Colonic mucosa (tissue), 4 donors: ENCODE measurements around the gene PROX2. TPM values are rescaled to one million over a fixed set of nuclear protein-coding genes. Genes with fewer than 3 reads are reported as not detected.

Experiments used
- DNase-seq: peaks from one replicate; pipeline ENCODE4 v3.0.0-alpha.2; 2020
- H3K27ac ChIP-seq: fragments of 200-600 bp; one replicate; pipeline ENCODE4 v1.8.0; 2021
- H3K27me3 ChIP-seq: fragments of 200-600 bp; one replicate; pipeline ENCODE4 v1.8.0; 2021
- H3K36me3 ChIP-seq: fragments of 200-600 bp; one replicate; pipeline ENCODE4 v1.8.0; 2021
- H3K4me1 ChIP-seq: fragments of 200-600 bp; one replicate; pipeline ENCODE4 v1.8.0; 2021; ENCODE audit warnings: mild to moderate bottlenecking
- H3K4me3 ChIP-seq: fragments of 200-600 bp; one replicate; pipeline ENCODE4 v1.8.0; 2021
- H3K9ac ChIP-seq, 2 donors: one replicate each; pipeline ENCODE4 v1.7.0; 2013; ENCODE audit warnings: control low read depth in 2 of 2, low read depth in 2 of 2, low read length in 2 of 2
- H3K9me3 ChIP-seq: fragments of 200-600 bp; one replicate; pipeline ENCODE4 v1.8.0; 2021
- CTCF ChIP-seq: fragments of 200-600 bp; IDR thresholded peaks from one replicate; pipeline ENCODE4 v1.8.0; 2022; ENCODE audit warnings: antibody characterized with exemption, mild to moderate bottlenecking
- intact Hi-C: fragments of 100-400 bp; cut with DNase I; formaldehyde crosslinking; loops from one replicate; pipeline ENCODE4 v1.14.1; 2022
- total RNA-seq, 2 donors: library from RNA; stranded (reverse); fragmentation: NEBNext Ultra II Directional in 1 of 2; extraction: Animal tissue kit (Norgen Biotek cat#: 25700) in 1 of 2; gene quantifications; one replicate each; pipeline ENCODE4 v1.2.1, GENCODE V29; 2021
- donor health status: healthy.
- donor health status: DM: no; HTN: no; CAD: no.
- donor health status: DM: no; HTN: no; CAD: no.

PROX2 gene
- total RNA-seq, 2 donors from 2014 or later = not detected

DNA sequence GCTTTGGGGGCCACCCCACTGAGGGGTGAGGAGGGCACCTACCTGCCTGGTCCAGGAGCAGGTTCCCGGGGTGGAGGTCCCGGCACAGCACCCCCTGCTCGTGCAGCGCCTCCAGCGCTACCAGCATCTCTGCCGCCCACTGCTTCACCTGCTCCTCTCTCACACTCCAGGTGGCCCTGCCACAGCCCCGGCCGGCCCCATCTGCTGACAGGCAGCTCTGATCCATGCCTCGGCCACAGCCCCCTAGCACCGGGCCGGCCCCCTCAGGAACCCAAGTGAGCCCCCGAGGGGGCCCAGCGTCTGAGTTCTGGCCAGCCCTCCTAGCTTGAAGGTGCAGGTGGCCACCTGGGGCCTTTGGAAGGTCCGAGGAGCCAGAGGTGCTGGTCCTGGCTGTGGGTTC lies 33.6 kb upstream of the PROX2 start:
- DNase-seq = no peak
- no peak for TF ChIP-seq CTCF
- Histone ChIP-seq H3K9ac (no peak overlapping the region), H3K27ac (no peak overlapping the region), H3K27me3 (no peaks in the 10 kb centered on the region), H3K4me1 (peaks cover 3% of the 10 kb centered on the region), H3K36me3 (no peaks in the 10 kb centered on the region), H3K9me3 (no peaks in the 10 kb centered on the region), H3K4me3 (no peak overlapping the region)
- intact Hi-C loops = no loop called here

- Histone ChIP-seq H3K36me3 (no peaks in the 10 kb centered on the region), H3K9me3 (no peaks in the 10 kb centered on the region), H3K4me3 (no peak overlapping the region), H3K27me3 (no peaks in the 10 kb centered on the region), H3K4me1 (peaks cover 3% of the 10 kb centered on the region), H3K27ac (no peak overlapping the region), H3K9ac (no peak overlapping the region)
- DNase-seq = no peak
- intact Hi-C loops = no loop called here
- TF ChIP-seq CTCF = no peak
Measured at GRCh38 chr14:74908861-74909341, 33.0 kb upstream of the PROX2 start.

DNA sequence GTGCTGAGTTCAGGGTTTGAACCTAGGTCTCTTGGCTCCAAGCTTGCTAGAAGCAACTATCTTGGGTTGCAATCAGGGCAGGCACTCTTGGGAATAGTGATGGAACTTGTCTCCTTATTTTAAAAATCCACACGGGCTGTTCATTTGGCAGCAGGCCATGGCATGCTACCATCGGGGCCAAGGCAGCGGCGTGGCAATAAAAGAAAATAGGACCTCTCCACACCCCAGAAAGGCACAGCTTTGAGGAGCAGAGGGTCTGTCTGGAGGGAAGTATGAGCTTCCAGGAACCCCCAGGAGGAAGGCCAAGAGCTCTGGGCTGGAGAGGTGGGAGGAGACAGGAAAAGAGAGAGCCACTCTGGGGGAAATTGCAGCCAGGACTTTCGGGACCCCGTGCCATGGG lies 31.8 kb upstream of the PROX2 start:
- H3K9ac ChIP-seq = no peak overlapping the region
- H3K27me3 ChIP-seq = no peaks in the 10 kb centered on the region
- no peaks in the 10 kb centered on the region for H3K9me3 ChIP-seq
- no peak for TF ChIP-seq CTCF
- no peak overlapping the region for H3K27ac ChIP-seq
- H3K4me1 ChIP-seq = peaks cover 3% of the 10 kb centered on the region
- no peak overlapping the region for H3K4me3 ChIP-seq
- DNase-seq = no peak
- peaks cover 5% of the 10 kb centered on the region for H3K36me3 ChIP-seq
- intact Hi-C loops = no loop called here

GRCh38 chr14:74906925-74907521 lies 31.1 kb upstream of the PROX2 start:
- DNase-seq = peak; percentile 40
- Histone ChIP-seq H3K36me3 (peaks cover 12% of the 10 kb centered on the region), H3K4me1 (peaks cover 3% of the 10 kb centered on the region), H3K9ac (no peak overlapping the region), H3K9me3 (no peaks in the 10 kb centered on the region), H3K4me3 (no peak overlapping the region), H3K27me3 (no peaks in the 10 kb centered on the region), H3K27ac (no peak overlapping the region)
- no peak for TF ChIP-seq CTCF
- intact Hi-C loops = no loop called here

DNA sequence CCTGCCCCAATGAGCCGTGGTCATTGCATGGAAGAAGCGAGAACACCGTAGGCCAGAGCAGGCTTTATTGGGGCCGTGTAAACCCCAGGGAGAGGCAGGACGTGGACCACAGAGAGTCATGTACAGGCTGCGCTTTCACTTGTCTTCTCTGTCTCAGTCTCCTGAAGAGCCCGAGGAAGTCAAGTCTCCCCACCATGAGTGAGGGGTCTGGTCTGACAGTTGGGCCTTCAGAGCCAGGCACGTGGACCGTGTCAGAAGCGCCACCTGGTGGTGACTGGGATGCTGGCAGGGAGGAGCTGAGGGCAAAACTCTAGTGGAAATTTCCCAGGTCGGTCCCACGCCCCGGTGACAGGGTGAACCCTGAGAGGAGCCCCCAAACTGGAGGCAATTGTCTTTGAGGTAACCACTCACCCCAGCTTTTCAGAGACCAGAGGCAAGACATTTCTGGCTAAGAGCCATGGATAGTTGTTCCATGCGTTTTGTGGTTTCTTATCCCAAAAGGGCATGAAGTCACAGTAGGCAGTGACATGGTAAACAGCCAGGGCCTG lies 29.7 kb upstream of the PROX2 start:
- H3K4me1 ChIP-seq = peaks cover 3% of the 10 kb centered on the region
- TF ChIP-seq CTCF = peak; percentile 93
- DNase-seq = peak; percentile 78
- intact Hi-C loops = loop anchor here (2.0 kb wide), 1 partner anchor 45 kb away; no protein-coding TSS in a partner anchor
- H3K9ac ChIP-seq = no peak overlapping the region
- H3K27ac ChIP-seq = no peak overlapping the region
- H3K36me3 ChIP-seq = peaks cover 17% of the 10 kb centered on the region
- no peak overlapping the region for H3K4me3 ChIP-seq
- H3K9me3 ChIP-seq = no peaks in the 10 kb centered on the region
- H3K27me3 ChIP-seq = no peaks in the 10 kb centered on the region
